Measurements from ENCODE around the gene SUN3.

SUN3 gene

GRCh38 chr7:48028938-48029337 lies at the start of gene SUN3:
TSS of gene SUN3 (minus strand) at chr7:48029107. CDS start at chr7:48028938, 169 bp downstream.
- no peak for DNase-seq (ENCODE audit: low read depth)

- no peak for DNase-seq (ENCODE audit: low read depth)
These were observed 49.6 kb upstream of the SUN3 start for GRCh38 chr7:48078470-48078869.

GRCh38 chr7:48077423-48077822 lies 48.5 kb upstream of the SUN3 start:
- no peak for DNase-seq (ENCODE audit: low read depth)

GRCh38 chr7:48074204-48074654 lies 45.3 kb upstream of the SUN3 start:
- peak; percentile 33 for DNase-seq (ENCODE audit: low read depth)

GRCh38 chr7:48067475-48067874 lies 38.6 kb upstream of the SUN3 start:
- DNase-seq (ENCODE audit: low read depth): no peak

GRCh38 chr7:48063985-48064384 lies 35.1 kb upstream of the SUN3 start:
- no peak for DNase-seq (ENCODE audit: low read depth)

- no peak for DNase-seq (ENCODE audit: low read depth)
These were observed 30.8 kb upstream of the SUN3 start for GRCh38 chr7:48059706-48060105.

GRCh38 chr7:48058990-48059389 lies 30.1 kb upstream of the SUN3 start:
- DNase-seq (ENCODE audit: low read depth): no peak

- DNase-seq (ENCODE audit: low read depth): no peak
These were observed 24.8 kb upstream of the SUN3 start for GRCh38 chr7:48053736-48054135.

- peak; percentile 83 for DNase-seq (ENCODE audit: low read depth)
These were observed 23.8 kb upstream of the SUN3 start for GRCh38 chr7:48052748-48053147.

GRCh38 chr7:48049850-48050249 lies 20.9 kb upstream of the SUN3 start:
- no peak for DNase-seq (ENCODE audit: low read depth)

GRCh38 chr7:48048113-48048512 lies 19.2 kb upstream of the SUN3 start:
- DNase-seq (ENCODE audit: low read depth): no peak

GRCh38 chr7:48046458-48046857 lies 17.6 kb upstream of the SUN3 start:
- no peak for DNase-seq (ENCODE audit: low read depth)

GRCh38 chr7:48045195-48045765 lies 16.4 kb upstream of the SUN3 start:
- no peak for DNase-seq (ENCODE audit: low read depth)

GRCh38 chr7:48042636-48043035 lies 13.7 kb upstream of the SUN3 start:
- DNase-seq (ENCODE audit: low read depth): no peak

GRCh38 chr7:48042216-48042615 lies 13.3 kb upstream of the SUN3 start:
- DNase-seq (ENCODE audit: low read depth): peak; percentile 34

- DNase-seq (ENCODE audit: low read depth): peak; percentile 55
These were observed 12.7 kb upstream of the SUN3 start for GRCh38 chr7:48041653-48041970.

- DNase-seq (ENCODE audit: low read depth): no peak
These were observed 12.2 kb upstream of the SUN3 start for GRCh38 chr7:48040944-48041652.

- DNase-seq (ENCODE audit: low read depth): no peak
These were observed 10.1 kb upstream of the SUN3 start for GRCh38 chr7:48038815-48039506.

- DNase-seq (ENCODE audit: low read depth): peak; percentile 36
These were observed 7.1 kb upstream of the SUN3 start for GRCh38 chr7:48035967-48036478.

GRCh38 chr7:48035301-48035966 lies 6.5 kb upstream of the SUN3 start, which contains the start of gene C7orf57:
TSS of gene C7orf57 (plus strand) at chr7:48035543. CDS start at chr7:48036309, 766 bp downstream.
- peak; percentile 86 for DNase-seq (ENCODE audit: low read depth)

GRCh38 chr7:48033922-48034321 lies 5.0 kb upstream of the SUN3 start:
- no peak for DNase-seq (ENCODE audit: low read depth)

GRCh38 chr7:48031111-48031510 lies 2.2 kb upstream of the SUN3 start:
- no peak for DNase-seq (ENCODE audit: low read depth)

Measured in iris pigment epithelial cell (primary cell).